Gastrocnemius medialis (tissue), 4 donors: ENCODE measurements around the gene PLA2G4D.

Experiments
- CTCF ChIP-seq, 5 experiments: fragments of 450-650 bp in 3 of 5; fragments of 200-600 bp in 2 of 5; sonication (generic) in 2 of 5; IDR thresholded peaks in 4 of 5; conservative IDR thresholded peaks in 1 of 5; 1 replicate in 4 of 5; 2 replicates in 1 of 5; pipeline ENCODE4 v1.5.1; 2016 to 2019; ENCODE audit warnings: antibody characterized with exemption in 5 of 5, mild to moderate bottlenecking in 3 of 5, moderate library complexity in 3 of 5
- POLR2A ChIP-seq, 2 donors: fragments of 450-650 bp; IDR thresholded peaks; one replicate each; pipeline ENCODE4 v1.6.1; 2017; ENCODE audit warnings: antibody characterized with exemption in 2 of 2, mild to moderate bottlenecking in 2 of 2, moderate library complexity in 2 of 2

GRCh38 chr15:42133356-42133755 is 39.0 kb upstream of the PLA2G4D start:
- no peak for TF ChIP-seq CTCF (IDR thresholded peaks at IDR 0.05 in 4 of 5, conservative IDR thresholded peaks at IDR 0.05 in 1 of 5)
- TF ChIP-seq POLR2A (IDR thresholded peaks at IDR 0.05): no peak
